Calu3 (cell line): Measurements from ENCODE around the gene RALGAPB. TPM values are rescaled to one million over a fixed set of nuclear protein-coding genes. Genes with fewer than 3 reads are reported as not detected.

Source experiments
- BruUV-seq: library from RNA; stranded (reverse); fragments of 400-500 nt; replicated peaks from 2 replicates; lab custom pipeline; 2021; lab: Mats Ljungman, UMichigan
- CTCF ChIA-PET: fragments of 300-600 bp; sonication (Branson Sonifier 250); formaldehyde crosslinking; loops from one replicate; lab custom pipeline; 2022; ENCODE audit warnings: antibody characterized with exemption; lab: Charles Lee
- DNase-seq: peaks from one replicate; pipeline ENCODE4 v3.0.0; 2022
- H3K27ac Mint-ChIP-seq: one replicate; pipeline ENCODE4 v1.8.0; 2022; ENCODE audit warnings: mixed read lengths; ENCODE audit not compliant: unreplicated experiment
- H3K27me3 Mint-ChIP-seq: one replicate; pipeline ENCODE4 v1.8.0; 2022; ENCODE audit warnings: mixed read lengths; ENCODE audit not compliant: unreplicated experiment
- H3K36me3 Mint-ChIP-seq: one replicate; pipeline ENCODE4 v1.8.0; 2022; ENCODE audit warnings: mild to moderate bottlenecking, moderate library complexity, mixed read lengths; ENCODE audit not compliant: insufficient read depth, unreplicated experiment
- H3K4me1 Mint-ChIP-seq: one replicate; pipeline ENCODE4 v1.8.0; 2022; ENCODE audit warnings: mild to moderate bottlenecking, low read depth, mixed read lengths; ENCODE audit not compliant: unreplicated experiment
- H3K4me3 Mint-ChIP-seq: one replicate; pipeline ENCODE4 v1.8.0; 2022; ENCODE audit warnings: mild to moderate bottlenecking, low read depth, moderate library complexity, mixed read lengths; ENCODE audit not compliant: unreplicated experiment
- H3K9me3 Mint-ChIP-seq: one replicate; pipeline ENCODE4 v1.8.0; 2022; ENCODE audit warnings: low read depth, mixed read lengths; ENCODE audit not compliant: unreplicated experiment
- CTCF ChIP-seq: fragments of 200-600 bp; IDR thresholded peaks from one replicate; pipeline ENCODE4 v1.8.0; 2022; ENCODE audit warnings: antibody characterized with exemption; ENCODE audit not compliant: unreplicated experiment
- intact Hi-C: fragments of 100-400 bp; cut with micrococcal nuclease; formaldehyde crosslinking; loops from one replicate; pipeline ENCODE4 v1.10.0; 2022; ENCODE audit not compliant: unreplicated experiment
- total RNA-seq: library from RNA; stranded (reverse); gene quantifications from 2 replicates; pipeline ENCODE4 v1.2.3, GENCODE V29; 2022

Gene RALGAPB
- total RNA-seq, 1 experiment from 2014 or later = 59.8 TPM

GRCh38 chr20:38559764-38560163, 87.1 kb downstream of the RALGAPB start:
- H3K27me3 Mint-ChIP-seq = no peaks in the 10 kb centered on the region
- no peaks in the 10 kb centered on the region for H3K9me3 Mint-ChIP-seq
- CTCF ChIA-PET = interaction anchor here (0.7 kb wide), 1 partner anchor 61 kb away, joined by 3 read pairs; no protein-coding TSS in a partner anchor
- no TSS peak for BruUV-seq
- intact Hi-C loops = no loop called here
- peaks cover 14% of the 10 kb centered on the region for H3K36me3 Mint-ChIP-seq
- DNase-seq = no peak
- no peak for TF ChIP-seq CTCF
- H3K27ac Mint-ChIP-seq = no peak overlapping the region
- H3K4me1 Mint-ChIP-seq = no peaks in the 10 kb centered on the region
- H3K4me3 Mint-ChIP-seq = no peak overlapping the region

GRCh38 chr20:38563802-38564431, 91.3 kb downstream of the RALGAPB start:
- Mint-ChIP-seq H3K4me1 (no peaks in the 10 kb centered on the region), H3K36me3 (peaks cover 6% of the 10 kb centered on the region), H3K4me3 (no peak overlapping the region), H3K9me3 (no peaks in the 10 kb centered on the region), H3K27me3 (no peaks in the 10 kb centered on the region), H3K27ac (no peak overlapping the region)
- no peak for TF ChIP-seq CTCF
- intact Hi-C loops = no loop called here
- CTCF ChIA-PET = no interaction called here
- BruUV-seq = no TSS peak
- DNase-seq = no peak

- no peak for TF ChIP-seq CTCF
- BruUV-seq = no TSS peak
- intact Hi-C loops = no loop called here
- Mint-ChIP-seq H3K27me3 (no peaks in the 10 kb centered on the region), H3K36me3 (no peaks in the 10 kb centered on the region), H3K4me1 (no peaks in the 10 kb centered on the region), H3K27ac (no peak overlapping the region), H3K9me3 (no peaks in the 10 kb centered on the region), H3K4me3 (no peak overlapping the region)
- DNase-seq = no peak
- CTCF ChIA-PET = interaction anchor here (0.7 kb wide), 1 partner anchor 84 kb away, joined by 3 read pairs; no protein-coding TSS in a partner anchor
Measured at GRCh38 chr20:38564680-38565079, 92.0 kb downstream of the RALGAPB start.

GRCh38 chr20:38566036-38566598, 93.5 kb downstream of the RALGAPB start:
- CTCF ChIA-PET = no interaction called here
- Mint-ChIP-seq H3K9me3 (no peaks in the 10 kb centered on the region), H3K27me3 (no peaks in the 10 kb centered on the region), H3K36me3 (no peaks in the 10 kb centered on the region), H3K4me3 (no peak overlapping the region), H3K4me1 (no peaks in the 10 kb centered on the region), H3K27ac (no peak overlapping the region)
- no TSS peak for BruUV-seq
- DNase-seq = no peak
- no peak for TF ChIP-seq CTCF
- intact Hi-C loops = no loop called here
